K562 (cell line): ENCODE results near the gene POLD4. TPM values are rescaled to one million over a fixed set of nuclear protein-coding genes. Genes with fewer than 3 reads are reported as not detected.

Experiments
- AFF4 ChIP-seq: sonication (generic); formaldehyde crosslinking; IDR thresholded peaks from 2 replicates; pipeline ENCODE4 v1.8.0; 2023; ENCODE audit warnings: mild to moderate bottlenecking, missing genetic modification reagents
- CTCFL ChIP-seq: IDR thresholded peaks from 2 replicates; pipeline ENCODE4 v1.6.1; 2011; ENCODE audit warnings: borderline replicate concordance, low read depth, mild to moderate bottlenecking, moderate library complexity, low read length; ENCODE audit not compliant: insufficient read depth, poor library complexity, severe bottlenecking
- FUS ChIP-seq: fragments of 200-400 bp; formaldehyde crosslinking; optimal IDR thresholded peaks from 2 replicates; pipeline ENCODE3; 2017; ENCODE audit warnings: low read depth, low read length
- POLR2H ChIP-seq: IDR thresholded peaks from 2 replicates; pipeline ENCODE4 v1.6.1; 2016; ENCODE audit warnings: missing genetic modification characterization, low read depth, mild to moderate bottlenecking, control low read depth, missing compliant biosample characterization, moderate library complexity
- PTBP1 ChIP-seq: fragments of 200-400 bp; formaldehyde crosslinking; IDR thresholded peaks from 2 replicates; pipeline ENCODE4 v1.6.1; 2017; ENCODE audit warnings: low read depth, low read length
- RBM17 ChIP-seq: fragments of 200-400 bp; formaldehyde crosslinking; IDR thresholded peaks from 2 replicates; pipeline ENCODE4 v1.6.1; 2017; ENCODE audit warnings: low read depth, mild to moderate bottlenecking, low read length, borderline replicate concordance
- VEZF1 ChIP-seq: fragments of 200-800 bp; sonication (Bioruptor generic); IDR thresholded peaks from 2 replicates; pipeline ENCODE4 v1.6.1; 2017; ENCODE audit warnings: missing genetic modification characterization, missing compliant biosample characterization
- polyA plus RNA-seq, 8 experiments: library from polyadenylated mRNA; depleted of rRNA in 4 of 8; stranded (reverse) in 5 of 8; unstranded in 3 of 8; fragments of >200 nt; fragmentation: Nextera tagmentation in 2 of 8; fragmentation: Illumina TruSeq in 1 of 8; extraction: Ambion mirVana in 2 of 8; extraction: Trizol in 1 of 8; gene quantifications; 2 replicates each; pipeline versions ENCODE4 v1.2.1 to v1.2.3, GENCODE V29; 2011 to 2014; ENCODE audit warnings: inconsistent platforms in 1 of 8, missing spikeins in 1 of 8
- total RNA-seq, 7 experiments: library from RNA; depleted of rRNA in 6 of 7; stranded (reverse); fragments of >200 nt in 6 of 7; fragmentation: Illumina TruSeq in 2 of 7; extraction: Trizol in 2 of 7; gene quantifications; 2 replicates each; pipeline versions ENCODE4 v1.2.1 to v1.2.3, GENCODE V29; 2011 to 2021; ENCODE audit warnings: low replicate concordance in 1 of 7

The POLD4 gene
- total and polyA plus RNA-seq, 9 of the 15 experiments (the other 6 are each of a cell fraction or from before 2014, with no cell fraction given) = 5.8 to 64.5 (median 18.3) TPM

GRCh38 chr11:67382276-67383136 is 29.2 kb upstream of the POLD4 start (continued):
- TF ChIP-seq POLR2H (tag) (no peak), VEZF1 (CRISPR knock-in tag) (peak; percentile 57), FUS (no peak), RBM17 (no peak), AFF4 (CRISPR knock-in tag) (0 out of 2 replicates have a peak, but pooled peaks have one; percentile 43), CTCFL (no peak), PTBP1 (no peak)
